GM19395 (cell line): ENCODE data around the gene CARD18.
"Not testable (repeated sequence)": the region's sequence is repeated elsewhere in the genome, so short reads cannot be mapped to it uniquely, and the experiment has no call there.

Experiments used
- ATAC-seq: cut with Tn5 transposase; IDR thresholded peaks from one replicate; pipeline ENCODE4 v1.9.1; 2021; ENCODE audit warnings: mild to moderate bottlenecking, moderate library complexity; ENCODE audit not compliant: unreplicated experiment

CARD18 gene

DNA sequence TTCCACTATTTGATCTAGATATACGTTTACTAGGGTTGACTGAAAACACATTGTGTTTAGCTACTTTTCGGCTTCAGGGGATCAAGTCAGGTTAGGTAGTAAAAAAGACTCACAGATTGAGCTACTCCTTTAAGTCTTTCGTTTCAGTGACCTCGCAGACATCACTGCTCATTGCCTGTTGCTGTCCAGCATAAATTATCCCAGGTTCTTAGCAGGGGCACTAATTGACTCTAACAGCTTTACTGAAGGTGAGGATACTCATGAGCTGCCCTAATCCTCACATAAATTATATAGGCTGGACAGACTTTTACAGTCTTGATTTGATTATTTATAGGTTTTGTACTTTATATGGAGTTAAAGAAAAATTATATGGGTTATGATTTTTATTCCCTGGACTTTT lies 3.7 kb downstream of the CARD18 start:
- no peak for ATAC-seq

GRCh38 chr11:105132716-105133511 lies 6.7 kb downstream of the CARD18 start:
- ATAC-seq, result no peak

DNA sequence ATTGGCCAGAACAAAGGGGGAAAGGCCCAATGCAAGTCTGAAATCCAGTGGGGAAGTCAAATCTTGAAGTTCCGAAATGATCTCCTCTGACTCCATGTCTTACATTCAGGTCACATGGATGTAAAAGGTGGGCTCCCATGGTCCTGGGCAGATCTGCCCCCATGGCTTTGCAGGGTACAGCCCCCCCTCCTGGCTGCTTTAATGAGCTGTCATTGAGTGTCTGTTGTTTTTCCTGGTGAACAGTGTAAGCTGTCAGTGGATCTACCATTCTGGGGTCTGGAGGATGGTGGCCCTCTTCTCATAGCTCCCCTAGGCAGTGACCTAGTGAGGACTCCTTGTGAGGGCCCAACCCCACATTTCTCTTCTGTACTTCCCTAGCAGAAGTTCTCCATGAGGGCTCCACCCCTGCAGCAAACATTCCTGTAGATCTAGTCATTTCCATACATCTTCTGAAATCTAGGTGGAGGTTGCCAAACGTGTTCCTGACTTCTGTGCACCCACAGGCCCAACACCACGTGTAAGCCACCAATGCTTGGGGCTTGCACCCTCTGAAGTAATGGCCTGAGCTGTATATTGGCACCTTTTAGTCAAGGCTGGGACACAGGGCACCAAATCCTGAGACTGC lies 9.3 kb downstream of the CARD18 start:
- no peak for ATAC-seq

DNA sequence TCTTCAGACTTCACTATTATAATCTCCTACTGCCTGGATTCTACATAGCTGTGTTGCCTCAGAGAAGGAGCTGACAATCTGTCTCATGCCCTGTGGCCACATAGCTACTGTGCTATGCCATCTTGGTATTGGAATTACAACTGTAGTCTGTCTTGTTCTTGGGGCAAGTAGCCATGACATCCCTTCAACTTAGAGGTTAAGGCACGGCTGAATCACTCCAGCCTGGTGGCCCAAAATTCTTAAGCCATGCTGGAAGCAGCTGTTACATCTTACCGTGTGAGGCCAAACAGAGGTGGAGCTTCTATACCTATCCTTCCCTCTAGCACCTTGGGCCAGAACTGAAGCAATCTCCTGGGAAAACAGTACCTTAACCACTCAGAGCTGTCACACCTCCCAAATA lies 14.8 kb downstream of the CARD18 start:
- ATAC-seq, result no peak

GRCh38 chr11:105111145-105111944 lies 28.2 kb downstream of the CARD18 start:
- ATAC-seq, result no peak

- ATAC-seq, result no peak
Measured at GRCh38 chr11:105110688-105111030, 28.9 kb downstream of the CARD18 start.

GRCh38 chr11:105109855-105110687 lies 29.5 kb downstream of the CARD18 start:
- no peak for ATAC-seq

- no peak for ATAC-seq
Measured at GRCh38 chr11:105109321-105109720, 30.2 kb downstream of the CARD18 start.

- no peak for ATAC-seq
Measured at GRCh38 chr11:105108247-105108646, 31.3 kb downstream of the CARD18 start.

DNA sequence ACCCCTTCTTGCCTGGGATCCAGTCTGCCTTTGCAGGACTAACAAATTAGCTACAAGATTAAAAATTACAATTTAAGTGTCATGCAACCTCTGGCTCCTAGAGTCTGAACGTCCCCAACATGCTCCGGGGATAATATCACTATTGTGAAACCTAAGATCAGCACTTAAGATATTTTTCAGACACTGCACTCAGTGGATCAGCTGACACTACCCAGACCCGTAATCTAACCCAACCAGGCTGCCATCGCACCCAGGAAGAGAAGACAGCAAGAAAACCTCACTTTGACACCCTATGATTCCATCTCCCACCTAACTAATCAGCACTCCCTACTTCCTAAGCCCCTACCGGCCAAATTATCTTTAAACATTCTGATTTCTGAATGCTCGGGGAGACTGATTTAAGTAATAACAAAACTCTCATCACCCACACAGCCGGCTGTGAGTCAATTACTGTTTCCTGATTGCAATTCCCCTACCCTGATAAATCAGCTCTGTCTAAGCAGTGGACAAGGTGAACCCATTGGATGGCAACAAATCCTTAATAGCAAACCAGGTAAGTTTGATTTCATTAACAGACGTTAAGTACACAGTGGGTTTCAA lies 32.2 kb downstream of the CARD18 start:
- ATAC-seq, result not testable (repeated sequence)

DNA sequence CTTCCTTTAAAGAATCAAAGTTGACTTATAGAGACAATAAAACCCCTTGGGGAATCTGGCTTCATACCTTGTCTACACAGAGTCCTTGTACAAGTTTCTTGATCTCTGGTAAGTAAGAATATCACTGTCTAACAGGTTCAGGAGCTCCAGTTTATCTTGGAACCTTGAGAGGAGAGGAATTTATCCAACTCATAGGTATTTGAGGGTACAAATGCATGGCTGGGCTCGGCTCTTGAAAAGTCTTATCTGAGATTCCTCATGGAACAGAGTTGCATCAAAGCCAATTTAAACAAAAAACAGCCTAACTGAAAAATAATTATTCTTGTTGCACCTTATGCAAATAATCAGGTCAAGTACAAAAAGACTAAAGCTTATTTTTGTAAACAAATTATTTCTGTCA lies 33.4 kb downstream of the CARD18 start:
- ATAC-seq, result no peak

- ATAC-seq, result no peak
Measured at GRCh38 chr11:105104292-105104691, 35.3 kb downstream of the CARD18 start.

GRCh38 chr11:105103336-105103735 lies 36.2 kb downstream of the CARD18 start:
- ATAC-seq, result no peak

GRCh38 chr11:105102079-105102581 lies 37.4 kb downstream of the CARD18 start:
- ATAC-seq, result not testable (repeated sequence)

GRCh38 chr11:105100981-105101630 lies 38.5 kb downstream of the CARD18 start:
- no peak for ATAC-seq

DNA sequence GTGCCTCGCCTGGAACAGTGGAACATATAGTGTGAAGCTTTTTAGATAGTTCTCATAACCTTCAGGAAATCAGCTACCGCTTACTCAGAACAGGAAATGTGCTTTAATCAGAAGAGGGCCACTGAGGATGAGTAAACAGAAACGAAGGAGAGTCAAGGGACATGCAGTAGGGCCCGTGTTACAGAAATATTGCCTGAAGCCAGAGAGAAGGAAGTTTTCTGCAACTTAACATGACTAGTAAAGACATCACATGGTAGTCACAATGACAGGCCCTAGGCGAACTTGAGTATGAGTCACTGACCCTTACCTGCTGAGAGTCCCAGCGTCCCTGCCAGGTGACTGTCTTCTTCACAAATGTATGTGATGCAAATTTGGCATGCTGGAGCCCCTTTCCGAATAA lies 39.4 kb downstream of the CARD18 start:
- ATAC-seq, result no peak

DNA sequence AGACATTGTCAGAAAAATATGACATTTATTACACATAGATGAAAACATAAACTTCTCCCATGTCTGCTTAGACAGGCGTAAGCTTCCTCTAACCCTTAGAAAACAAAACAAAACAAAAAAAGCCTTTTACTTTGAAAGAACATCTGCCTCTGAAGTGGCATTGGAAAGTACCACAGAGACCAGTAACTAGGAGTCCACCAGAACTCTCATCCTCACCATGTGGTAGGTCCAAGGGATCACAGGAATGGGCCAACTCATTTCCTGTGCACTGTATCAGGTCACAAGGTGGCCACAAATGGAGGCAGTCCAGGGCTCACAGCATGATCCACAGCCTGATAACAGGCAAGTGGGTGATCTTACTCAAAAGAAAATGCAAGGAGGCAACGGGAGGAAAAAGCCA lies 40.0 kb downstream of the CARD18 start:
- ATAC-seq, result not testable (repeated sequence)

DNA sequence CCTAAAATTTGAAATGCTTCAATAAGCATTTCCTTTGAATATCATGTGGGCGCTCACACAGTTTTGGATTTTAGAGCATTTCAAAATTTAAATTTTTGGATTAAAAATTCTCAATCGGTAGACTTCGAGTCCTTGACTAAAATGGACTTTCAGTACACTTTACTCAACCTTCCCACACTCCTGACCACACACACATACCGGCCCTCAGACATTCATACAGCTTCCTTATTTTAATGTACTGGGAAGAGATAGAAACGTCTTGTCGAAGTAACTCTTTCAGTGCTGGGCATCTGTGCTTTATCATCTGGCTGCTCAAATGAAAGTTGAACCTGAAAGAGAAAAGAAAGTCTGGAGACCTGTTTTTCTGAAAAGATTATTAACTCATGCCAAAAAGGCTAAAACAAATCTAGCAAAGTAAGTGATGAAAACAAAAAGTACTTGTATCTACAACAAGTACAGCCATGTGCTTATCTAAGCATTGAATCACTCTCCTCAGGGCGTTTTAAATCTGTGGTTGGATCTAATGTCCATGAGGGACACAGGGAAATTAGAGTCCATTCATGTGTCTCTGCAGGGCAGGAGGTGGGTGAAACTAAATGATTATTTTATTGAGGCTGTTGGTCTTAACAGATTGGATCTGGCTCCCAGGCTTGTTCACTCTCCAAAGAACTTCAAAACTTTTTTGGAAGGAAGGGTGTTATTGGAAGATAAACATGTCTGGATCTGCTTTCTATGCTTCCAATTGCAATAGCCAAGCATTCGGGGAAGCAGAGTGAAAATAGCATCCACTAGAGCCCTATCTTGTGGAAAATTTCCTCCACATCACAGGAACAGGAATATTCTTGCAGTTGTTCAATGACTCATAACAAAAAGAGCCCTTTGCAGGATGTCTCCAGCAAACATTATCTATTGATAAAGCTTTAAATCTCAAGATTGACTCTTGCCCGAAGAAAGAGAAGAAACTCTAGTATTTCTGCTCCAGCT lies 47.0 kb downstream of the CARD18 start:
- ATAC-seq, result no peak
